ENCODE data around the gene SLC4A2. TPM values are rescaled to one million over a fixed set of nuclear protein-coding genes. Genes with fewer than 3 reads are reported as not detected.

Gene SLC4A2
- total and polyA plus RNA-seq, 2 of the 8 experiments (the other 6 are each of a cell fraction or from before 2014, with no cell fraction given) = 72.6 to 147 TPM

DNA sequence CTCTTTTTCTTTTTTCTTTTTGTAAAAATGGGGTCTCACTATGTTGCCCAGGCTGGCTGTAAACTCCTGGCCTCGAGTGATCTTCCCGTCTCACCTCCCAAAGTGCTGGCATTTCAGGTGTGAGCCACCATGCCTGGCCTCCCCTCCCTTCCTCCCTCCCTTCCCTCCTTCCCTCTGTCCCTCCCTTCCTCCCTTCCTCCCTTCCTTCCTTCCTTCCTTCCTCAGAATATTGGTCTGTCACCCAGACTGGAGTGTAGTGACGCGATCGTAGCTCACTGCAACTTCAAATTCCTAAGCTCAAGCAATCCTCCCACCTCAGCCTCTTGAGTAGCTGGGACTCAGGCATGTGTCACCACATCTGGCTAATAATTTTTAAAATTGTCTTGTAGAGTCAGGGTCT is 35.3 kb downstream of the SLC4A2 start:
- Histone ChIP-seq H3K79me2 (ENCODE audit: control insufficient read depth in 1 of 2, insufficient read depth in 2 of 2, low read length in 2 of 2) (peaks cover 11 to 84% of the 10 kb centered on the region in 2 experiments; a peak in 3 of 4 replicates), H3K36me3 (ENCODE audit: control insufficient read depth in 2 of 4, insufficient read depth in 4 of 4, low read length in 3 of 4) (no peaks in the 10 kb centered on the region), H3K4ac (replicated peaks; ENCODE audit: insufficient read length, low read depth, low read length) (no peak overlapping the region), H2BK20ac (ENCODE audit: low read length) (no peak overlapping the region), H2BK12ac (ENCODE audit: low read depth, low read length) (no peak overlapping the region), H3K9me3 (ENCODE audit: insufficient read depth in 2 of 2, low read depth in 1 of 2, low read length in 1 of 2) (no peaks in the 10 kb centered on the region), H2BK120ac (replicated peaks; ENCODE audit: low read depth, low read length) (no peak overlapping the region), H4K20me1 (replicated peaks in 1 of 2; ENCODE audit: control insufficient read depth in 1 of 2, insufficient read depth in 2 of 2, low read length in 2 of 2) (peaks cover 37 to 47% of the 10 kb centered on the region in 2 experiments), H3K56ac (replicated peaks; ENCODE audit: insufficient read length, low read depth, low read length) (no peak overlapping the region), H2BK5ac (ENCODE audit: low read depth, low read length) (no peak overlapping the region), H3K18ac (ENCODE audit: extremely low read depth, low read length) (no peak overlapping the region), H3K9ac (replicated peaks in 1 of 4; ENCODE audit: extremely low read depth in 1 of 4, low read depth in 3 of 4, low read length in 3 of 4) (no peak overlapping the region), H4K8ac (ENCODE audit: extremely low read depth, insufficient read depth, low read length) (no peak overlapping the region), H3K4me2 (ENCODE audit: insufficient read depth in 1 of 2, low read depth in 2 of 2, low read length in 2 of 2) (no peak overlapping the region), H3K4me1 (replicated peaks in 1 of 4; ENCODE audit: control insufficient read depth in 3 of 4, insufficient read depth in 4 of 4, low read length in 3 of 4) (peaks cover 0 to 7% (median 4%) of the 10 kb centered on the region in 4 experiments; a peak in 4 of 7 replicates), H3K79me1 (ENCODE audit: low read depth, low read length) (peaks cover 18% of the 10 kb centered on the region), H2AFZ (ENCODE audit: low read length) (no peak overlapping the region), H4K91ac (replicated peaks; ENCODE audit: insufficient read length, low read length) (no peak overlapping the region), H3K4me3 (ENCODE audit: extremely low read depth in 1 of 4, insufficient read depth in 2 of 4, low read depth in 3 of 4, low read length in 4 of 4) (no peak overlapping the region), H3K27ac (ENCODE audit: low read depth, low read length) (no peak overlapping the region), H3K23ac (ENCODE audit: insufficient read length) (no peak overlapping the region), H3K14ac (ENCODE audit: insufficient read length) (no peak overlapping the region), H3K23me2 (ENCODE audit: low read depth, low read length) (no peaks in the 10 kb centered on the region), H3K27me3 (replicated peaks in 1 of 4; ENCODE audit: control insufficient read depth in 3 of 4, extremely low read depth in 1 of 4, insufficient read depth in 3 of 4, low read length in 3 of 4) (peaks cover 0 to 4% (median 0%) of the 10 kb centered on the region in 4 experiments; a peak in 2 of 7 replicates), H2BK15ac (ENCODE audit: low read length) (no peak overlapping the region), H2AK5ac (ENCODE audit: low read depth, low read length) (no peak overlapping the region; the same call in 1 of the 2 replicates), H4K5ac (ENCODE audit: insufficient read length, low read depth, low read length) (no peak overlapping the region)
- CTCF ChIA-PET (ENCODE audit: partially characterized antibody) = interaction anchor here (0.7 to 15.1 kb wide), 9 partner anchors 10 to 197 kb away, joined by 3 to 448 read pairs (median 5); no protein-coding TSS in a partner anchor
- 97% methylated on average over 5 of the region's 5 CpGs; no CpG with 5 or more reads in 1 of the 2 experiments for WGBS, 2 experiments (ENCODE audit: extremely low coverage in 1 of 2, insufficient coverage in 1 of 2, insufficient read length in 1 of 2, insufficient replicate concordance in 2 of 2, low coverage in 1 of 2, low lambda C conversion rate in 2 of 2, missing lambda C conversion rate in 1 of 2)
- POLR2A ChIA-PET (ENCODE audit: partially characterized antibody) = interaction anchor here (0.6 to 1.0 kb wide), 3 partner anchors 9 to 148 kb away, joined by 3 to 4 read pairs (median 4); no protein-coding TSS in a partner anchor
- FAIRE-seq = no peak
- TF ChIP-seq SP1 (IDR thresholded peaks at IDR 0.05; ENCODE audit: low read depth, low read length) = no peak
- no peak for DNase-seq (ENCODE audit: low read depth in 1 of 2, low spot score in 2 of 2)

Data from H1 (cell line).